ENCODE measurements around the gene DUS1L.

DNA sequence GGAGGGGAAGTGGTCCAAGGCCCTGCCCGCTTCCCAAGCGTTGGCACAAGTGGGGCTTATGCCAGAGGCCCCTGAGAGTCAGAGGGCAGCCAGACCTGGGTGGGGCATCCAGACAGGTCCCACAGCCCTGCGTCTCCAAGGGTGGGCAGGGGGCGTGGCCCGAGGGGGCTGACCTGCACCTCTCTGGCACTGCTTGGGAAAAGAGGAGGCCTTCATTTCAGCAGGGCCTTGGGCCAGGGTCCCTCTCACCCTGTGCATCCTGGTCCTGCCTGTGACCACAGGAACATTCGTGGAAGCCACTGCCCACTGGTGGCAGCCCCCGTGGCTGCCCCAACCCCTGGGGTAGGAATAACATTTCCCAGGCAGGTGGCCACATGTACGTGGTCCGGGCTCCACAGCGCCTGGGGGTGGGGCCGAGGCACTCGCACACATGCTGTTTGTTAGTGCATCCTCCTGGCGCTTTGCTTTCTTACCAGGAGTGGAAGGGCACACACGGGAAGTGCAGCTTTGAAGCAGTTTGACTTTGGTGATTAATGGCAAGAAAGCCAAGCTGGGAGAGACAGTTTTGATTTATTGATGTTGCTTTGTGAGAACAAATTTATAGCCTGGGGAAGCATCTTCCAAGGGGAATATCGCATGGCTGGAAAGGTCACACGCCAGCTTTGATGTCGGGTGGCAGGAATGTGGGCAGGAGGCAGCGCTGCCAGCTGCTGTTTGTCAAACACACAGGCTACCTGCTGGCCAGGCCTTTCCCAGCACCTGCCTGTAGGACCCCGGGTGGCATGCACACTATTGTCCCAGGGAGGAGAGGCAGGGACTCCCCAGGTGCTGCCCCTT, 47.2 kb downstream of the DUS1L start:
- TF ChIP-seq, protein P1, sequence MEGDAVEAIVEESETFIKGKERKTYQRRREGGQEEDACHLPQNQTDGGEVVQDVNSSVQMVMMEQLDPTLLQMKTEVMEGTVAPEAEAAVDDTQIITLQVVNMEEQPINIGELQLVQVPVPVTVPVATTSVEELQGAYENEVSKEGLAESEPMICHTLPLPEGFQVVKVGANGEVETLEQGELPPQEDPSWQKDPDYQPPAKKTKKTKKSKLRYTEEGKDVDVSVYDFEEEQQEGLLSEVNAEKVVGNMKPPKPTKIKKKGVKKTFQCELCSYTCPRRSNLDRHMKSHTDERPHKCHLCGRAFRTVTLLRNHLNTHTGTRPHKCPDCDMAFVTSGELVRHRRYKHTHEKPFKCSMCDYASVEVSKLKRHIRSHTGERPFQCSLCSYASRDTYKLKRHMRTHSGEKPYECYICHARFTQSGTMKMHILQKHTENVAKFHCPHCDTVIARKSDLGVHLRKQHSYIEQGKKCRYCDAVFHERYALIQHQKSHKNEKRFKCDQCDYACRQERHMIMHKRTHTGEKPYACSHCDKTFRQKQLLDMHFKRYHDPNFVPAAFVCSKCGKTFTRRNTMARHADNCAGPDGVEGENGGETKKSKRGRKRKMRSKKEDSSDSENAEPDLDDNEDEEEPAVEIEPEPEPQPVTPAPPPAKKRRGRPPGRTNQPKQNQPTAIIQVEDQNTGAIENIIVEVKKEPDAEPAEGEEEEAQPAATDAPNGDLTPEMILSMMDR (IDR thresholded peaks at IDR 0.05; ENCODE audit: low read length) = no peak
- no peak for TF ChIP-seq EZH2 (IDR thresholded peaks at IDR 0.05; ENCODE audit: borderline replicate concordance, low read length)
